Measurements from ENCODE around the gene ARSD.
"Not testable (repeated sequence)": the region's sequence is repeated elsewhere in the genome, so short reads cannot be mapped to it uniquely, and the experiment has no call there.

The ARSD gene, protein sequence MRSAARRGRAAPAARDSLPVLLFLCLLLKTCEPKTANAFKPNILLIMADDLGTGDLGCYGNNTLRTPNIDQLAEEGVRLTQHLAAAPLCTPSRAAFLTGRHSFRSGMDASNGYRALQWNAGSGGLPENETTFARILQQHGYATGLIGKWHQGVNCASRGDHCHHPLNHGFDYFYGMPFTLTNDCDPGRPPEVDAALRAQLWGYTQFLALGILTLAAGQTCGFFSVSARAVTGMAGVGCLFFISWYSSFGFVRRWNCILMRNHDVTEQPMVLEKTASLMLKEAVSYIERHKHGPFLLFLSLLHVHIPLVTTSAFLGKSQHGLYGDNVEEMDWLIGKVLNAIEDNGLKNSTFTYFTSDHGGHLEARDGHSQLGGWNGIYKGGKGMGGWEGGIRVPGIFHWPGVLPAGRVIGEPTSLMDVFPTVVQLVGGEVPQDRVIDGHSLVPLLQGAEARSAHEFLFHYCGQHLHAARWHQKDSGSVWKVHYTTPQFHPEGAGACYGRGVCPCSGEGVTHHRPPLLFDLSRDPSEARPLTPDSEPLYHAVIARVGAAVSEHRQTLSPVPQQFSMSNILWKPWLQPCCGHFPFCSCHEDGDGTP

DNA sequence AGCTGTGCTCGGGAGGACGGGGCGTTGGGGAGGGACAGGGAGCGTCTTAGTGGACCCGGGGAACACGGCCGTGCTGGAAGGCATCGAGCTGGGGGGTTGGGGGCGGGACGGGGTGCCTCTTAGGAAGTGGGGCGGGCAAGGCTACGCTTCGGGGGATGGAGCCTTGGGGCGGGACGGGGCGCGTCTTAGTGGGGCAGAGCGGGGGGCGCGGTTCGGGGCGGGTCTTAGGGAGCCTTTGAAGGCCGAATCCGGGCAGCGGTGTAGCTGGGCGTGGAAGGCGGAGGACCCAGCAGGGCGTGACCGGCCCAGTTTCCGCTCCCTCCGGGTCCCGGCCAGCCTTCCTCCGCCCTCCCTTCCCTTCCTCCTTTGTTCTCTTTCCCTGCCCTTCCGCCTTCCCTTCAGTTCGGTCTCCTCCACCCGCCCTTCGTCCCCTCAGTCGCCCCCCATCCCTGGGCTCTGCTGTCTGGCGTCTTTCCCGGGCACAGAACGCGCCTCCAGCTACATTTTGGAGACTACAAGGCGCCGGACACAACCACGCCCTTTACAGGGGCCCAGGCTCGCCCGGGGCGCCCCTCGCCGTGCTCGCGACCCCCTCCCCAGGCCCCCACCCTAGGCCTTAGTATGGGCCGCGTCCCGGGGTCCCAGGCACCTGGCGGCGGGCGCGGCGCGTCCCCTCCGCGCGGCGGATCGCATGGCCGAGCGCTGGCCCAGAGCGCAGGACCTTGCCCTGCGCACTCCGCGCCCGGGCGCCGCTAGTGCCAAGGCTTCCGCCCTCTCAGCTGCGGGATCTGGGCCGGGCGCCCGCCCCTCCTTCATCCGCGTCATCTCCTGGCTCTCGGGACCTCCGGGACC, at the start of gene ARSD:
Gene ARSD, minus strand, starts transcription at position 757 of the 852 bp plus-strand sequence. Its CDS starts 64 bp downstream, at position 693.
- DNase-seq, result peak; percentile 81 to 88

DNA sequence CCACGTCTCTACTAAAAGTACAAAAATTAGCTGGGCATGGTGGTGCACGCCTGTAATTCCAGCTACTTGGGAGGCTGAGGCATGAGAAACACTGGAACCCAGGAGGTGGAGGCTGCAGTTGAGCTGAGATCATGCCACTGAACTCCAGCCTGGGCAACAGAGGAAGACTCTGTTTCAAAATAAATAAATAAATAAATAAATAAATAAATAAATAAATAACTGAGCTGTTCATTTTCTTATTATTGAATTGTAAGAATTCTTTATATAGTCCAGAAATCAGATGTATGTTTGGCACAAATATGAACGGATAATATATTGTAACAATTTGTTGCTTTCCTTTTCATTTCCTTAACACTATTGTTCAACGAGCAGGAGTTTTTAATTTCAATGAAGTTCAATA, 49.5 kb upstream of the ARSD start:
- not testable (repeated sequence) for DNase-seq

DNA sequence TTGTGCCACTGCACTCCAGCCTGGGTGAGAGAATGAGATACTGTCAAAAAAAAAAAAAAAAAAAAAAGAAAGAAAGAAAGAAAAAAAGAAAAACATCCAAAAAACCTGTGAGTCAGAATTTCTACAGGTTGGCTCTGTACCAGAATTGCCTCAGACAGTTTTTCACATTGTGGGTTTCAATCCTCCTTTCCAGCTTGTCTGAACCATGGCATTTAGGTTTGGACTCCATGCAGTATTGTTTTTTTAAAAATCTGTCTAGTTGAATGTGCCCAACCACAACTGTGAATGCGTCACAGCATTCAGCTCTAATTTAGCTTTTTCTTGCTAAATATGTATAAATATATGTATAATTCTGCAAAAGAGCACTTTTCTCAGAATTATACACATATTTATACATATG, 45.8 kb upstream of the ARSD start:
- DNase-seq, result no peak

DNA sequence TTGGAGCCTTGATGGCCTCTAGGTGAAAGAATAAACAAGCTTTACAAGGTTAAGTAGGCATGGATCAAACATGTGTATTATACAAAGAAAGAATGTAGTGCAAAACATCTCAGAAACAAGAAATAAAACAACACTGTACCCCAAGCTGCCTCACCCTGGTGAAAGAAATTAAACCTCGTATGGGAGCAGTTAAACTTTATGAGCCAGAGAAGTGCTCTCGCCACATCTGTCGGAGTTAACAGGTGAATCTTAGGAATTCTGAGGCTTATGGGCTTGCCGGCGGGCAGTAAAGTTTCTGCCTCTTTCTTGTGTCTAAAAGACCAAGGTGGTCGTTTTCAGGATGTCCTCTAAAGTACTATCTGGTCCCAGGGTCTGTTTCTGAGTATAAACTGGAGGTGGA, 43.3 kb upstream of the ARSD start:
- no peak for DNase-seq

- no peak for DNase-seq
Observed at GRCh38 chrX:2969021-2969420, 39.9 kb upstream of the ARSD start.

- DNase-seq, result peak in 1 of 2 donors; percentile 3
Observed at GRCh38 chrX:2967998-2968909, 39.1 kb upstream of the ARSD start.

DNA sequence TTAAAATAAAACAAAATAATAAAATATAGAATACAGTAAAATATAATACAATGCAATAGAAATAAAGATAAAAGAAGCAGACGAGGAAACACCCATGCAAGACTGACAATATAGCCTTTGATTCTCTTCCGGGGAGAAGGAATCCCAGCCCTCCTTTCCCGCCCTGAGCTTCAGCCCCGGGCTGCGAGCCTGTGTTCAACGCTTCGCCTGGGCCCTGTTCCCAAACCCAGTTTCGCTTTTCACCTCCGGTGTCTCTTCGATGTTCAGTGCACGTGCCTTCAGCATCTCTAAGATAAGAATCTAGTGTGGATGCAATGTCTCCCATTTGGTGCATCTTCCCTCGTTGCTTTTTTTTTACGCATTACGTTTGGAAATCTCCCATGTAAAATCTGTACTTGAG, 38.4 kb upstream of the ARSD start:
- no peak for DNase-seq

GRCh38 chrX:2967012-2967411, 37.9 kb upstream of the ARSD start:
- DNase-seq, result no peak

DNA sequence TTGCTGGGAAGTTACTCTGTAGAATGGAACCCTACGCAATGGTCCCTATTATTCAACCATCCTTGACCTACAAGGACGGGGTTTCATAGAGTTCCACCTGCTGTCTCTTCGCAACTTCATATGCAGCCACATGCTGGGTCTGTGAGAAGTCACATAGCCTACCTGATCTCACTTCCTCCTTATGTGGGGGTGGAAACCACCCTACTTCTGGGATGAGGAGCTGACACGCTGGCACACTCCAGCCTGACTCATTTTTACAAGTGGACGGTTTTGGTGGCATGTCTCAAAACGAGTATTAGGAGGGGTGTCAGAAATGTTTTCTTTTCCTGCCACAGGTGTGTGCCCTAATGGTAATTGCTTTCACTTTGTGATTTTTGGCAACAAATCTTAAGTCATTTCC, 36.8 kb upstream of the ARSD start:
- DNase-seq, result peak in 1 of 2 donors; percentile 5

DNA sequence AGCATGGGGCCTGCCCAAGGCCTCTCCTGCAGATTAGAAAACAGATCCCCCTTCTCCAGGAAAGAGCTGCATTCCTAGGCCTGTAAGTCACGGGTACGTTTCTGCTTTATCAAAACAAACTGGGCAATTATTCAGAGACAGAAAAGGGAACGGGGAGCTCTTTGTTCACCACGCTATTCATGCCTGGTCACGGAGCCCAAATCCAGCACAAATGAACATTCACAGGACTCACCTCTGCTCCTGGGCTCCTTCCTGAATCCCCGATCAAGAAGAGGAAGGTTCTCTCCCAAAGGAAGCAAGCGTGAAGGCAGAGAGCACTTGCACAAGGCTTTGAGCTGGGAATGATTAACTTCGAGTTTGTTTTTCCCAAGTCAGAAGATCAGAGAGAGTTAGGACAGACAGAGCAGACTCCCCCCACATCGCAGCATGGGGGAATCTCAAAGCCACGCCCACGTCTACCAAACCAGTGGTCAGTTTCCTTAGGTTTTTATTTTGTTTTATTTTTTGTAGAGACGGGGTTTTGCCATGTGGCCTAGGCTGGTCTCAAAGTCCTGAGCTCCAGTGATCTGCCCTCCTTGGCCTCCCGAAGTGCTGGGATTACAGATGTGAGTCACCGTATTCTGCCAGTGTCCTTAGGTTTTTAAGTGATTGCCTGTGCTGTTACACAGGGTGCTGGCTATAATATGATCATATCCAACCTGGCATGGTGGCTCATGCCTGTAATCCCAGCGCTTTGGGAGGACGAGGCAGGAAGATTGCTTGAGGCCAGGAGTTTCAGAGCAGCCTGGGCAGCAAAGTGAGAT, 35.1 kb upstream of the ARSD start:
- DNase-seq, result not testable (repeated sequence)

GRCh38 chrX:2963449-2963848, 34.3 kb upstream of the ARSD start:
- DNase-seq, result not testable (repeated sequence)

DNA sequence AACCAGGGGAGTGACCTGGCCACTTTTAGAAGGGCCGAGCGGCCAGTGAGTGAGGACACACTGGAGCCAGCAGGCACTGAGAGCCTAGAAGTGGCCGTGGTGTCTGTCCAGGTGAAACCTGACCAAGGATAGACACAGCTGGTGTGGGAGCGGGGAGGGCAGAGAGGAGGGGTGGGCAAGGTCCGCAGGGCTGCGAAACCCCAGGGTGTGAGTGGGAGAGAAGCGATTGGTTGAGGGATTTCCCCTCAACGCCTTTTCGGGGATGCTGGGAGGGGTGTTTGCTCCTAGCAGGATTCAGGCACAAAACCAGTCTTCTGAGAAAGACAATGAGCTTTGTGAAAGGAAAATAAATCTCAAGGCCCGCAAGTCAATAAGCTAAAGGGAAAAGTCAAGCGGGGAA, 33.2 kb upstream of the ARSD start:
- no peak for DNase-seq

GRCh38 chrX:2960861-2961515, 31.8 kb upstream of the ARSD start:
- no peak for DNase-seq

DNA sequence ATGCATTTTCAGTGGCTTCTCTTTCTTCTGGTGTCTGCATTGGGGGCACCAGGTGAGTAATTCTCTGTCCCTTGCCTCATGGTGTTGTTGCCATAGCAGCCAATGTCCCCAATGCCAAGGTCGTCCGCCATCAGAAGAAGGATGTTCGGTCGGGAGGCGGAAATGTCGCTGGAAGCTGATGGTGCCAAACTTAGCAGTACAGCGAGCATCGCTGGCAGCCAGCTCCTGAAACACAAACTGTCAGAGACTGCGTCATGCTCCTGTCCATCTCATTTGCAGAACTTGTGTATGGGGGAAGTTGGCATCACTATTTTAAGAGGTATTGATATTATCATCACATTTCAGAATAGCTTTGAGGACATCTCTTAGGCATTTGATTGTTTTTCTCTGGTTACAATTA, 29.1 kb upstream of the ARSD start:
- DNase-seq, result no peak

DNA sequence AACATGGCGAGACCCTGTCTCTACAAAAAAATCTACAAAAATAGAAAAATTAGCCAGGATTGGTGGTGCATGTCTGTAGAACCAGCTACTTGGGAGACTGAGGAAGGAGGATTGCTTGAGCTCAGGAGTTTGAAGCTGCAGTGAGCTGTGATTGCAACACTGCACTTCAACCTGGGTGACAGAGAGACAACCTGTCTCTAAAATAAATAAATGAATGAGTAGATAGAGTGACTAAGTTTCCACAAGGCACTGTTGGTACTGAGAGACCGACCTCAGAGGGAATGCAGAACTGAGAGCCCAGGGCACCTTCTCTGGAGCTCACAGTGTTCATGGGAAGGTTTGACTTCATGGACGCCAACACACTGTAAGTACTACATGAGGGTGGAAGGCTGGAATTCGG, 26.7 kb upstream of the ARSD start:
- DNase-seq, result no peak

DNA sequence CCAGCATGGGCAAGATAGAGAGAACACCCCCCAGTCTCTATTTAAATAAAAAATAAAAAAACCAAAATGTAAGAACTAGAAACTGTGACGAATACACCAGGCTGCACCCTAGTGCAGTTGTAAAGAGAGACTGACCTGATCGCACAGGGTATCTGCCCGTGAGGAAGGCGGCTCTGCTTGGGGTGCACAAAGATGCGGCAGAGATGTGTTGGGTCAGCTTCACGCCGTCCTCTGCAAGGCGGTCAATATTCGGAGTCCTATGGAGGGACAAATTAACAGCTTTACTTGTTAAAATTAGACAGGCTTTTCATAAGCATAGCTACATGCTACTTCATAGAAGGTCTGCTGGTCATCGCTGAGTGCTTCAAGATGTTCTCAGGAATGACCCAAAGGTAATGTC, 26.1 kb upstream of the ARSD start:
- DNase-seq, result no peak

GRCh38 chrX:2954541-2954940, 25.4 kb upstream of the ARSD start:
- DNase-seq, result no peak

- not testable (repeated sequence) for DNase-seq
Observed at GRCh38 chrX:2937942-2938341, 8.8 kb upstream of the ARSD start.

DNA sequence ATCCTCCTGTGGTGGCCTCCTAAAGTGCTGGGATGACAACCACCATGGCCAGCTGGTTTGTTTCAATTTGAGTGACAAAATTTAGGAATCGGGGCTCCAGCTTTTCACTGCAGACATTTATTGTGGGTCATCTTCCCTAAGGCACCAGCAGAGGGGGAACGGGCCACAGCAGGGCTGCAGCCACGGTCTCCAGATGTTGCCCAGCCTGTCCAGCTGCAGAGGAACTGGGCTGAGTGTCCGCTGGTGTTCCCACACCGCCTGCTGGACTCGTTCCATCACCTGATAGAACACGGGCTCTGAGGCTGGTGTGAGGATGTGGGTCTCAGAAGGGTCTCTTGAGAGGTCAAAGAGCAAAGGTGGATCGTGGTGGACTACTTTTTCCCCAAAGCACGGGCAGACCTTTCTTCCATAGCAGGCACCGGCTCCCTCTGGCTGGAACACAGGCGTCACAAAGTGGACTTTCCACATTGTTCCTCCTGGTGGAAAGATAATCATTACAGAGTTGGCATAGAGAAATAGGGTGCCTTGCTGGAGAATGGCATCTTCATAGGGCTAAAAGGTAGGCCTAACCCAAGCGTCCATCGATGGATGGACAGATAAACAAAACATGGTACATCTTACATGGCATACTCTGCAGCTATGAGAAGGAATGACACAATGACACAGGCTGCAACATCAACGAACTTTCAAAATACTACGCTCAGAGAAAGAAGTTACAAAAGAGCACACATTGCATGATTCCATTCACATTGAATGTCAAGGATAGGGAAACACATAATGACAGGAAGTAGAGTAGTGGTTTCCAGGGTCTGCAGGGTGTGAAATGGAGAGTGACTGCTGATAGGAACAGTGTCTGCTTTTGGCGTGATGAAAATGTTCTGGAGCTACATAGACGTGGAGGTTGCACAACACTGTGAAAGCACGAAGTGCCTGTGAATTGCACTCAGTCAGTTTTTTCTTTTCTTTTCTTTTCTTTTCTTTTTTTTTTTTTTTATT, 5.9 kb upstream of the ARSD start:
- DNase-seq, result peak; percentile 58 to 65

Measured in inflammatory macrophage treated with lipopolysaccharide for 1 hour (primary cell).